IMR-90 (cell line): ENCODE measurements around the gene USP36. TPM values are rescaled to one million over a fixed set of nuclear protein-coding genes. Genes with fewer than 3 reads are reported as not detected.

Experiments used
- ATAC-seq: fragments of 200-7000 bp; cut with Tn5 transposase; 2 replicates; pipeline ENCODE4 v1.9.1; 2020; ENCODE audit warnings: low read depth, mild to moderate bottlenecking, moderate library complexity
- BruUV-seq: library from RNA; stranded (reverse); fragments of 400-500 nt; replicated peaks from 2 replicates; lab custom pipeline; 2021; lab: Mats Ljungman, UMichigan
- CTCF ChIA-PET: fragments of 300-600 bp; formaldehyde crosslinking; extraction: SDS; loops from one replicate; lab custom pipeline; 2021; ENCODE audit warnings: antibody characterized with exemption; lab: Yijun Ruan, JAX
- POLR2A ChIA-PET: fragments of 300-600 bp; sonication (Branson Sonifier 250); formaldehyde crosslinking; loops from one replicate; lab custom pipeline; 2022; ENCODE audit warnings: antibody characterized with exemption; ENCODE audit not compliant: unreplicated experiment; lab: Charles Lee
- DNase-seq: peaks from one replicate; pipeline ENCODE4 v3.0.0; 2013
- H2AFZ ChIP-seq: replicated peaks from 2 replicates; pipeline ENCODE3; 2013; ENCODE audit warnings: low read length, mild to moderate bottlenecking; ENCODE audit not compliant: poor library complexity
- H2AK5ac ChIP-seq: 2 replicates; pipeline ENCODE4 v1.6.1; 2013; ENCODE audit warnings: low read depth, low read length, inconsistent platforms
- H2AK9ac ChIP-seq: replicated peaks from 2 replicates; pipeline ENCODE3; 2013; ENCODE audit warnings: mild to moderate bottlenecking, low read depth, low read length, moderate library complexity; ENCODE audit not compliant: poor library complexity
- H2BK120ac ChIP-seq: 2 replicates; pipeline ENCODE4 v1.6.1; 2013; ENCODE audit warnings: low read depth, low read length, inconsistent platforms
- H2BK15ac ChIP-seq: 3 replicates; pipeline ENCODE4 v1.6.1; 2013; ENCODE audit warnings: low read depth, low read length, inconsistent platforms
- H2BK20ac ChIP-seq: 2 replicates; pipeline ENCODE4 v1.6.1; 2013; ENCODE audit warnings: low read depth, mild to moderate bottlenecking, inconsistent platforms, low read length, moderate library complexity
- H2BK5ac ChIP-seq: 2 replicates; pipeline ENCODE4 v1.6.1; 2013; ENCODE audit warnings: mild to moderate bottlenecking, low read depth, low read length, inconsistent platforms; ENCODE audit not compliant: poor library complexity, severe bottlenecking
- H3K14ac ChIP-seq: replicated peaks from 2 replicates; pipeline ENCODE4 v1.6.1; 2013; ENCODE audit warnings: low read depth, low read length, inconsistent platforms
- H3K18ac ChIP-seq: 2 replicates; pipeline ENCODE4 v1.6.1; 2013; ENCODE audit warnings: low read depth, low read length, control low read depth
- H3K23ac ChIP-seq: 2 replicates; pipeline ENCODE4 v1.6.1; 2013; ENCODE audit warnings: low read depth, low read length, inconsistent platforms
- H3K27ac ChIP-seq: 2 replicates; pipeline ENCODE4 v1.5.1; 2013; ENCODE audit warnings: mild to moderate bottlenecking, control low read depth, low read length; ENCODE audit not compliant: insufficient read depth
- H3K27me3 ChIP-seq: 2 replicates; pipeline ENCODE4 v1.6.1; 2013; ENCODE audit warnings: low read length; ENCODE audit not compliant: control insufficient read depth, insufficient read depth
- H3K36me3 ChIP-seq: 2 replicates; pipeline ENCODE4 v1.6.1; 2013; ENCODE audit warnings: low read length, mixed read lengths; ENCODE audit not compliant: control insufficient read depth, insufficient read depth
- H3K4ac ChIP-seq: 2 replicates; pipeline ENCODE4 v1.6.1; 2013; ENCODE audit warnings: low read depth, low read length, inconsistent platforms
- H3K4me1 ChIP-seq: 2 replicates; pipeline ENCODE4 v1.6.1; 2013; ENCODE audit warnings: low read length, mixed read lengths; ENCODE audit not compliant: control insufficient read depth, insufficient read depth
- H3K4me2 ChIP-seq: 2 replicates; pipeline ENCODE4 v1.6.1; 2013; ENCODE audit warnings: low read depth, mild to moderate bottlenecking, control low read depth, low read length, moderate library complexity
- H3K4me3 ChIP-seq: 2 replicates; pipeline ENCODE4 v1.5.1; 2013; ENCODE audit warnings: low read depth, mild to moderate bottlenecking, control low read depth, low read length, moderate library complexity; ENCODE audit not compliant: insufficient read depth
- H3K56ac ChIP-seq: 2 replicates; pipeline ENCODE4 v1.6.1; 2013; ENCODE audit warnings: low read length, inconsistent platforms; ENCODE audit not compliant: insufficient read depth; ENCODE audit errors: extremely low read depth
- H3K79me1 ChIP-seq, 2 experiments: 2 replicates each; pipeline ENCODE4 v1.6.1; 2013; ENCODE audit warnings: low read length in 2 of 2, inconsistent platforms in 1 of 2, low read depth in 1 of 2
- H3K9ac ChIP-seq: 2 replicates; pipeline ENCODE4 v1.6.1; 2013; ENCODE audit warnings: low read depth, low read length, control low read depth
- H3K9me1 ChIP-seq: 2 replicates; pipeline ENCODE4 v1.6.1; 2013; ENCODE audit warnings: low read length, inconsistent platforms; ENCODE audit not compliant: insufficient read depth
- H3K9me3 ChIP-seq: 2 replicates; pipeline ENCODE4 v1.6.1; 2013; ENCODE audit warnings: low read length; ENCODE audit not compliant: control insufficient read depth, insufficient read depth
- H4K20me1 ChIP-seq: 2 replicates; pipeline ENCODE4 v1.6.1; 2013; ENCODE audit warnings: low read length, inconsistent platforms; ENCODE audit not compliant: insufficient read depth
- H4K5ac ChIP-seq: 2 replicates; pipeline ENCODE4 v1.6.1; 2013; ENCODE audit warnings: mild to moderate bottlenecking, low read depth, low read length, control low read depth
- H4K8ac ChIP-seq, 2 experiments: 2 replicates each; pipeline ENCODE4 v1.6.1; 2013; ENCODE audit warnings: low read depth in 2 of 2, low read length in 2 of 2, control low read depth in 1 of 2, inconsistent platforms in 1 of 2
- H4K91ac ChIP-seq: 2 replicates; pipeline ENCODE4 v1.6.1; 2013; ENCODE audit warnings: low read depth, low read length, inconsistent platforms; ENCODE audit not compliant: insufficient read depth
- CHD1 ChIP-seq: IDR thresholded peaks from 2 replicates; pipeline ENCODE4 v1.6.1; 2012; ENCODE audit warnings: low read depth, low read length, improper control_type of control experiment
- FOS ChIP-seq: fragments of 150-350 bp; IDR thresholded peaks from 2 replicates; pipeline ENCODE4 v1.6.1; 2016; ENCODE audit warnings: low read depth, low read length
- MXI1 ChIP-seq: IDR thresholded peaks from 2 replicates; pipeline ENCODE4 v1.6.1; 2012; ENCODE audit warnings: low read depth, mild to moderate bottlenecking, low read length, moderate library complexity, borderline replicate concordance
- POLR2A ChIP-seq: IDR thresholded peaks from 2 replicates; pipeline ENCODE4 v1.6.1; 2012; ENCODE audit warnings: mild to moderate bottlenecking, low read depth, low read length
- RAD21 ChIP-seq: IDR thresholded peaks from 2 replicates; pipeline ENCODE4 v1.6.1; 2012; ENCODE audit warnings: low read length, improper control_type of control experiment
- RCOR1 ChIP-seq: IDR thresholded peaks from 2 replicates; pipeline ENCODE4 v1.6.1; 2012; ENCODE audit warnings: mild to moderate bottlenecking, low read length, improper control_type of control experiment; ENCODE audit not compliant: insufficient replicate concordance
- RFX5 ChIP-seq: IDR thresholded peaks from 2 replicates; pipeline ENCODE4 v1.8.0; 2012; ENCODE audit warnings: low read depth, mild to moderate bottlenecking, low read length, moderate library complexity
- WGBS, 2 experiments: methylation state at CpG; one replicate each; pipeline versions ENCODE4 v1.1.5 to v1.1.7; 2013; ENCODE audit warnings: missing lambda C conversion rate in 2 of 2; ENCODE audit not compliant: insufficient read length in 1 of 2; ENCODE audit errors: extremely low coverage in 2 of 2; 5-methylcytosine and 5-hydroxymethylcytosine counted together
- dilution Hi-C: fragments of 300-500 bp; cut with HindIII; formaldehyde crosslinking; loops from one replicate; pipeline ENCODE4 v1.14.3; 2018; ENCODE audit warnings: low sequenced_read_pairs; ENCODE audit not compliant: unreplicated experiment
- in situ Hi-C: fragments of 300-500 bp; cut with MboI; formaldehyde crosslinking; loops from 3 replicates; pipeline ENCODE4 v1.14.3; 2019; ENCODE audit warnings: low sequenced_read_pairs, inconsistent platforms, mixed read lengths
- intact Hi-C: fragments of 100-400 bp; cut with micrococcal nuclease; formaldehyde crosslinking; loops from 2 replicates; pipeline ENCODE4 v1.10.0; 2022
- polyA plus RNA-seq, 3 experiments: library from polyadenylated mRNA; depleted of rRNA; stranded (reverse); fragments of >200 nt; gene quantifications; 2 replicates each; pipeline ENCODE4 v1.2.3, GENCODE V29; 2012; ENCODE audit warnings: low replicate concordance in 1 of 3
- total RNA-seq: library from RNA; depleted of rRNA; stranded (reverse); fragments of >200 nt; gene quantifications from 2 replicates; pipeline ENCODE4 v1.2.3, GENCODE V29; 2012
- TF ChIP-seq, protein P1 (sequence below): fragments of 150-350 bp; IDR thresholded peaks from 2 replicates; pipeline ENCODE4 v1.6.1; 2017; ENCODE audit warnings: mild to moderate bottlenecking, antibody characterized with exemption, low read length, low read depth
- TF ChIP-seq, protein P2 (sequence below): conservative IDR thresholded peaks from 2 replicates; pipeline ENCODE4 v1.5.1; 2012; ENCODE audit warnings: mild to moderate bottlenecking, low read depth, low read length, improper control_type of control experiment
- TF ChIP-seq, protein P3 (sequence below): fragments of 150-350 bp; IDR thresholded peaks from 2 replicates; pipeline ENCODE4 v1.6.1; 2016; ENCODE audit warnings: low read depth, mild to moderate bottlenecking, low read length, moderate library complexity, borderline replicate concordance

Gene USP36
- total and polyA plus RNA-seq, 2 of the 4 experiments (the other 2 are of a cell fraction) = 30.6 to 38.3 TPM

DNA sequence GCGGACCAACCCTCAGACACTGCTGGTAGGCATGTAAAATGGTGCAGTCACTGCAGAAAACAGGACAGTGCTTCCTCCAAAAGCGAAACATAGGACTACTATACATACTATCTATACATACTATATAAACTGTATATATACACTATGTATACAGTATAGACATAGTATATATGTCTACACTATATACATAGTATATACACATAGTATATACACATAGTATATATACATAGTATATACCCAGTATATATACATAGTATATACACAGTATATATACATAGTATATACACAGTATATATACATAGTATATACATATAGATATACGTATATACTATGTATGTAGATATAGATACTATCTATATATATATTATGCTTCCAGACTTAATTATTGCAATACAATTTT, 6.4 kb upstream of the USP36 start:
- intact Hi-C loops = no loop called here
- dilution Hi-C loops = no loop called here
- no peak overlapping the region for H2BK20ac ChIP-seq

More for the DNA sequence above, 6.4 kb upstream of the USP36 start:
- Histone ChIP-seq H2BK15ac (no peak overlapping the region), H4K8ac (no peak overlapping the region), H3K56ac (no peak overlapping the region), H3K4me1 (no peaks in the 10 kb centered on the region), H3K14ac (no peak overlapping the region), H2BK120ac (no peak overlapping the region), H3K4me2 (no peak overlapping the region), H3K23ac (no peak overlapping the region), H4K5ac (no peak overlapping the region), H3K27ac (no peak overlapping the region), H3K36me3 (no peaks in the 10 kb centered on the region; the same call in 1 of the 2 replicates), H4K20me1 (no peaks in the 10 kb centered on the region), H3K9me3 (no peaks in the 10 kb centered on the region), H3K4me3 (no peak overlapping the region), H3K9ac (no peak overlapping the region), H3K9me1 (peaks cover 9% of the 10 kb centered on the region), H2AK9ac (no peak overlapping the region), H2AK5ac (no peak overlapping the region), H3K27me3 (no peaks in the 10 kb centered on the region), H3K4ac (no peak overlapping the region), H2AFZ (no peak overlapping the region), H3K18ac (no peak overlapping the region), H4K91ac (no peak overlapping the region), H3K79me1 (no peaks in the 10 kb centered on the region), H2BK5ac (no peak overlapping the region)
- no peak for ATAC-seq
- TF ChIP-seq CHD1 (no peak), POLR2A (no peak), FOS (no peak), RFX5 (no peak), RAD21 (no peak), MXI1 (no peak), RCOR1 (no peak)
- TF ChIP-seq, protein P1, sequence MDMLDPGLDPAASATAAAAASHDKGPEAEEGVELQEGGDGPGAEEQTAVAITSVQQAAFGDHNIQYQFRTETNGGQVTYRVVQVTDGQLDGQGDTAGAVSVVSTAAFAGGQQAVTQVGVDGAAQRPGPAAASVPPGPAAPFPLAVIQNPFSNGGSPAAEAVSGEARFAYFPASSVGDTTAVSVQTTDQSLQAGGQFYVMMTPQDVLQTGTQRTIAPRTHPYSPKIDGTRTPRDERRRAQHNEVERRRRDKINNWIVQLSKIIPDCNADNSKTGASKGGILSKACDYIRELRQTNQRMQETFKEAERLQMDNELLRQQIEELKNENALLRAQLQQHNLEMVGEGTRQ = no peak
- TF ChIP-seq, protein P2, sequence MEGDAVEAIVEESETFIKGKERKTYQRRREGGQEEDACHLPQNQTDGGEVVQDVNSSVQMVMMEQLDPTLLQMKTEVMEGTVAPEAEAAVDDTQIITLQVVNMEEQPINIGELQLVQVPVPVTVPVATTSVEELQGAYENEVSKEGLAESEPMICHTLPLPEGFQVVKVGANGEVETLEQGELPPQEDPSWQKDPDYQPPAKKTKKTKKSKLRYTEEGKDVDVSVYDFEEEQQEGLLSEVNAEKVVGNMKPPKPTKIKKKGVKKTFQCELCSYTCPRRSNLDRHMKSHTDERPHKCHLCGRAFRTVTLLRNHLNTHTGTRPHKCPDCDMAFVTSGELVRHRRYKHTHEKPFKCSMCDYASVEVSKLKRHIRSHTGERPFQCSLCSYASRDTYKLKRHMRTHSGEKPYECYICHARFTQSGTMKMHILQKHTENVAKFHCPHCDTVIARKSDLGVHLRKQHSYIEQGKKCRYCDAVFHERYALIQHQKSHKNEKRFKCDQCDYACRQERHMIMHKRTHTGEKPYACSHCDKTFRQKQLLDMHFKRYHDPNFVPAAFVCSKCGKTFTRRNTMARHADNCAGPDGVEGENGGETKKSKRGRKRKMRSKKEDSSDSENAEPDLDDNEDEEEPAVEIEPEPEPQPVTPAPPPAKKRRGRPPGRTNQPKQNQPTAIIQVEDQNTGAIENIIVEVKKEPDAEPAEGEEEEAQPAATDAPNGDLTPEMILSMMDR = no peak
- TF ChIP-seq, protein P3, sequence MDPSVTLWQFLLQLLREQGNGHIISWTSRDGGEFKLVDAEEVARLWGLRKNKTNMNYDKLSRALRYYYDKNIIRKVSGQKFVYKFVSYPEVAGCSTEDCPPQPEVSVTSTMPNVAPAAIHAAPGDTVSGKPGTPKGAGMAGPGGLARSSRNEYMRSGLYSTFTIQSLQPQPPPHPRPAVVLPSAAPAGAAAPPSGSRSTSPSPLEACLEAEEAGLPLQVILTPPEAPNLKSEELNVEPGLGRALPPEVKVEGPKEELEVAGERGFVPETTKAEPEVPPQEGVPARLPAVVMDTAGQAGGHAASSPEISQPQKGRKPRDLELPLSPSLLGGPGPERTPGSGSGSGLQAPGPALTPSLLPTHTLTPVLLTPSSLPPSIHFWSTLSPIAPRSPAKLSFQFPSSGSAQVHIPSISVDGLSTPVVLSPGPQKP = no peak
- DNase-seq = no peak
- ChIA-PET POLR2A (no interaction called here), CTCF (no interaction called here)
- WGBS, 2 experiments = no CpG with 5 or more reads among the region's 3 CpGs
- no TSS peak for BruUV-seq
- in situ Hi-C loops = no loop called here
